Peyer's patch (tissue), 4 donors: Measurements from ENCODE around the gene VGLL4. TPM values are rescaled to one million over a fixed set of nuclear protein-coding genes. Genes with fewer than 3 reads are reported as not detected.
A peak's percentile ranks its signal among the peaks of the same experiment; 100 is the strongest.

Experiments
- DNase-seq, 3 donors: peaks; one replicate each; pipeline ENCODE4 v3.0.0-alpha.2; 2017 to 2019
- H3K27ac ChIP-seq, 4 donors: fragments of 200-600 bp; sonication (generic); one replicate each; pipeline ENCODE4 v1.5.1; 2016 to 2019
- H3K27me3 ChIP-seq, 2 donors: fragments of 200-600 bp; sonication (generic); one replicate each; pipeline ENCODE4 v1.5.1; 2019
- H3K36me3 ChIP-seq, 3 donors: fragments of 200-600 bp; sonication (generic); one replicate each; pipeline ENCODE4 v1.5.1; 2016 to 2019
- H3K4me1 ChIP-seq, 4 donors: fragments of 200-600 bp; sonication (generic); one replicate each; pipeline ENCODE4 v1.5.1; 2016 to 2019
- H3K4me3 ChIP-seq, 4 donors: fragments of 200-600 bp; sonication (generic); 1 replicate in 3 of 4; 2 replicates in 1 of 4; pipeline ENCODE4 v1.5.1; 2016 to 2019; ENCODE audit warnings: mild to moderate bottlenecking in 1 of 4
- H3K9me3 ChIP-seq, 4 donors: fragments of 200-600 bp; sonication (generic); one replicate each; pipeline ENCODE4 v1.5.1; 2016 to 2019; ENCODE audit warnings: mild to moderate bottlenecking in 1 of 4
- POLR2A ChIP-seq, 2 donors: fragments of 450-650 bp; IDR thresholded peaks; one replicate each; pipeline ENCODE4 v1.5.1; 2017; ENCODE audit warnings: antibody characterized with exemption in 2 of 2, mild to moderate bottlenecking in 2 of 2, moderate library complexity in 2 of 2
- total RNA-seq, 4 donors: library from RNA; depleted of rRNA; stranded (reverse); fragments of >200 nt; gene quantifications; one replicate each; pipeline ENCODE4 v1.1.0, GENCODE V29; 2016
- TF ChIP-seq, protein P1 (sequence below), 6 experiments: fragments of 450-650 bp in 4 of 6; fragments of 200-600 bp in 2 of 6; sonication (generic) in 1 of 6; IDR thresholded peaks; one replicate each; pipeline ENCODE4 v1.5.1; 2017 to 2019; ENCODE audit warnings: antibody characterized with exemption in 6 of 6, mild to moderate bottlenecking in 3 of 6, moderate library complexity in 1 of 6

The VGLL4 gene
- total RNA-seq, 4 donors from 2014 or later = 41.7 to 66.7 (median 59.4) TPM

GRCh38 chr3:11635680-11636393, 7.9 kb downstream of the VGLL4 start:
- no peak for TF ChIP-seq POLR2A (IDR thresholded peaks at IDR 0.05)
- TF ChIP-seq, protein P1, sequence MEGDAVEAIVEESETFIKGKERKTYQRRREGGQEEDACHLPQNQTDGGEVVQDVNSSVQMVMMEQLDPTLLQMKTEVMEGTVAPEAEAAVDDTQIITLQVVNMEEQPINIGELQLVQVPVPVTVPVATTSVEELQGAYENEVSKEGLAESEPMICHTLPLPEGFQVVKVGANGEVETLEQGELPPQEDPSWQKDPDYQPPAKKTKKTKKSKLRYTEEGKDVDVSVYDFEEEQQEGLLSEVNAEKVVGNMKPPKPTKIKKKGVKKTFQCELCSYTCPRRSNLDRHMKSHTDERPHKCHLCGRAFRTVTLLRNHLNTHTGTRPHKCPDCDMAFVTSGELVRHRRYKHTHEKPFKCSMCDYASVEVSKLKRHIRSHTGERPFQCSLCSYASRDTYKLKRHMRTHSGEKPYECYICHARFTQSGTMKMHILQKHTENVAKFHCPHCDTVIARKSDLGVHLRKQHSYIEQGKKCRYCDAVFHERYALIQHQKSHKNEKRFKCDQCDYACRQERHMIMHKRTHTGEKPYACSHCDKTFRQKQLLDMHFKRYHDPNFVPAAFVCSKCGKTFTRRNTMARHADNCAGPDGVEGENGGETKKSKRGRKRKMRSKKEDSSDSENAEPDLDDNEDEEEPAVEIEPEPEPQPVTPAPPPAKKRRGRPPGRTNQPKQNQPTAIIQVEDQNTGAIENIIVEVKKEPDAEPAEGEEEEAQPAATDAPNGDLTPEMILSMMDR (IDR thresholded peaks at IDR 0.05) = no peak
- no peak for DNase-seq
- H3K27ac ChIP-seq = peak overlapping the region in 1 of 4 donors; percentile 94
- H3K4me1 ChIP-seq = peaks cover 0 to 67% (median 0%) of the 10 kb centered on the region in 4 donors
- H3K4me3 ChIP-seq = no peak overlapping the region
- H3K9me3 ChIP-seq = no peaks in the 10 kb centered on the region
- H3K36me3 ChIP-seq = no peaks in the 10 kb centered on the region
- no peaks in the 10 kb centered on the region for H3K27me3 ChIP-seq

GRCh38 chr3:11634974-11635612, 8.6 kb downstream of the VGLL4 start:
- TF ChIP-seq, protein P1 (IDR thresholded peaks at IDR 0.05) = no peak
- no peak for TF ChIP-seq POLR2A (IDR thresholded peaks at IDR 0.05)
- H3K4me3 ChIP-seq = no peak overlapping the region
- no peaks in the 10 kb centered on the region for H3K27me3 ChIP-seq
- DNase-seq = no peak
- H3K27ac ChIP-seq = peak overlapping the region in 1 of 4 donors; percentile 24
- H3K4me1 ChIP-seq = peaks cover 0 to 63% (median 0%) of the 10 kb centered on the region in 4 donors
- no peaks in the 10 kb centered on the region for H3K9me3 ChIP-seq
- no peaks in the 10 kb centered on the region for H3K36me3 ChIP-seq

DNA sequence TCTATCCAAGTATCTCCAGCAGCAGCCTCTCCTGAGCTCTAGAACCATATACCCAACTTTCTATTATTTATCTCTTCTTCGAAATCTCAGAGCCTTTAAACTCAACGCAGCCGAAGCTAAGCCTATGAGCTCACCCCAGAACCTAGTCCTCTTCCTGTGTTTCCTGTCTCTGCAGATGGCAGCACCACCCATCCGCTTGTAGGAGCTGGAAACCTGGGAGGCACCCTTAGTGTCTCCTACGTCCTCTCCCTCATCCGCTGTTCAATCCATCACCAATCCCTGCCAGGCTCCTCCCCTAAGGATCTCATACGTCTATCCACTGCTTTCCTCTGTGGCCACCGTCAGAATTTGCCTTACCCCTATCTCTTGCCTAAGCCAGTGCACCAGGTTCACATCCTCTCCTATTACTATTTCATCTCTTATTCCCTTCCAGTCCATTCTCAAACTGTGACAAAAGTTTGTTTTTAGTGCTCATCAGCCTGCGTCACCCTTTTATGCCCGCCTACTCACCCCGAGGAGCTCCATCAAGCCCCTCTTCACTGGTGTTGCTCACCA, 9.6 kb downstream of the VGLL4 start:
- no peaks in the 10 kb centered on the region for H3K9me3 ChIP-seq
- TF ChIP-seq, protein P1 (IDR thresholded peaks at IDR 0.05) = no peak
- no peak for TF ChIP-seq POLR2A (IDR thresholded peaks at IDR 0.05)
- no peak overlapping the region for H3K4me3 ChIP-seq
- no peaks in the 10 kb centered on the region for H3K27me3 ChIP-seq
- no peak for DNase-seq
- H3K4me1 ChIP-seq = peaks cover 0 to 57% (median 0%) of the 10 kb centered on the region in 4 donors
- H3K36me3 ChIP-seq = no peaks in the 10 kb centered on the region
- peak overlapping the region in 1 of 4 donors; percentile 24 for H3K27ac ChIP-seq

- Histone ChIP-seq H3K4me1 (peaks cover 0 to 46% (median 0%) of the 10 kb centered on the region in 4 donors), H3K9me3 (no peaks in the 10 kb centered on the region), H3K36me3 (no peaks in the 10 kb centered on the region), H3K27ac (no peak overlapping the region), H3K27me3 (no peaks in the 10 kb centered on the region), H3K4me3 (no peak overlapping the region)
- TF ChIP-seq, protein P1 (IDR thresholded peaks at IDR 0.05) = no peak
- TF ChIP-seq POLR2A (IDR thresholded peaks at IDR 0.05) = no peak
- DNase-seq = no peak
These were observed 10.7 kb downstream of the VGLL4 start for GRCh38 chr3:11632966-11633365.

DNA sequence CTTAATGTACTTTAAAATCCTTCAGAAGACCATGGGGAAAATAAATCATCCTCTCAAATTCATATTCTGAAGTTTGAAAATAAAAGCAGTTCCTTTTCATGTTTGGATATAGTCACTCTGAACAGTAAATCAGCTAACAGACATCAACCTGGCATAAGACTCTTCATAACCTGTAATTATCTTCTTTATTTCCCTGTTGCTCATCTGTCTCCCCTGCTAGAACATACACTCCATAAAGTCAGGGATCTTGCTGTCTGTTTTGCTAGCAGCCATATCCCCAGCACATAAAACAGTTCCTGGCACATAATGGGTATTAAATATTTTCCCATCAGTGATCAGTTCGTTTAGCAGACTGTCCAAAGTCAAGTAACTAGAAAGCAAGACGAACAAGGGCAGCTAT, 11.2 kb downstream of the VGLL4 start:
- no peak for TF ChIP-seq POLR2A (IDR thresholded peaks at IDR 0.05)
- TF ChIP-seq, protein P1 (IDR thresholded peaks at IDR 0.05) = no peak
- Histone ChIP-seq H3K4me1 (peaks cover 0 to 46% (median 0%) of the 10 kb centered on the region in 4 donors), H3K4me3 (no peak overlapping the region), H3K27ac (no peak overlapping the region), H3K9me3 (no peaks in the 10 kb centered on the region), H3K27me3 (no peaks in the 10 kb centered on the region), H3K36me3 (no peaks in the 10 kb centered on the region)
- DNase-seq = no peak
